Activated naive CD4-positive, alpha-beta T cell treated with anti-CD3 and anti-CD28 coated beads for 36 hours (primary cell): ENCODE data around the gene VAV3. TPM values are rescaled to one million over a fixed set of nuclear protein-coding genes. Genes with fewer than 3 reads are reported as not detected.
"Not testable (repeated sequence)": the region's sequence is repeated elsewhere in the genome, so short reads cannot be mapped to it uniquely, and the experiment has no call there.

Source experiments
- CTCF ChIA-PET: fragments of 350-600 bp; sonication (Branson Sonifier 250); formaldehyde crosslinking; loops from one replicate; lab custom pipeline; 2021; ENCODE audit warnings: antibody characterized with exemption; lab: Charles Lee
- DNase-seq: peaks from one replicate; pipeline ENCODE4 v3.0.0-alpha.2; 2020
- H3K27ac Mint-ChIP-seq: one replicate; pipeline ENCODE4 v1.8.0; 2021; ENCODE audit warnings: mild to moderate bottlenecking, mixed read lengths
- H3K27me3 Mint-ChIP-seq: one replicate; pipeline ENCODE4 v1.8.0; 2021; ENCODE audit warnings: low read depth, mixed read lengths
- H3K36me3 Mint-ChIP-seq: one replicate; pipeline ENCODE4 v1.8.0; 2021; ENCODE audit warnings: low read depth, mixed read lengths
- H3K4me1 Mint-ChIP-seq: one replicate; pipeline ENCODE4 v1.8.0; 2021; ENCODE audit warnings: low read depth, mixed read lengths
- H3K4me3 Mint-ChIP-seq: one replicate; pipeline ENCODE4 v1.8.0; 2021; ENCODE audit warnings: mild to moderate bottlenecking, moderate library complexity, mixed read lengths
- H3K9me3 Mint-ChIP-seq: one replicate; pipeline ENCODE4 v1.8.0; 2021; ENCODE audit warnings: mixed read lengths
- intact Hi-C: fragments of 100-400 bp; cut with micrococcal nuclease; formaldehyde crosslinking; loops from one replicate; pipeline ENCODE4 v1.15.1; 2023
- total RNA-seq, 2 experiments: library from RNA; stranded (reverse); gene quantifications; one replicate each; pipeline ENCODE4 v1.2.3, GENCODE V29; 2021

VAV3 gene
- total RNA-seq, 2 experiments from 2014 or later: 1.3 to 2.3 TPM

DNA sequence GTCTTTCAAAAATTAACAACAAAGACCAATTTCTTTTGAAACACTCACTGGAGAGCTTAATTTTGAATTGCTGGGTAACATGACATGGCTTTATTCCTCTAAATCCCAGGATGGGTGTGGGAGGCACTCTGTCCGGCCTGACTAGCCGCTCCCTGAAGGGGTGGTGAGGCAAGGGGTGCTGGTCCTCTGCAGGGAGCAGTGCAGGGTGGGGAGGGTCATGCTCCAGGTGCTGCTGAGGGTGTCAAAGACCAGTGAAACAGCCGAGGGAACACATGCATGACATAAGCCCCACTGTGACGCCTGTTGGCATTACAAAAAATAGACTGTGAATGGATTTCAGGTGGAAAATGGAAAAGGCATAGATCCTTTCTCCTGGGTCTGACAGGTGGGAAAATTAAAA is 223.7 kb downstream of the VAV3 start:
- Mint-ChIP-seq H3K36me3 (peaks cover 4% of the 10 kb centered on the region), H3K9me3 (no peaks in the 10 kb centered on the region), H3K27me3 (no peaks in the 10 kb centered on the region), H3K27ac (no peak overlapping the region), H3K4me1 (no peaks in the 10 kb centered on the region), H3K4me3 (no peak overlapping the region)
- CTCF ChIA-PET: no interaction called here
- intact Hi-C loops: no loop called here
- no peak for DNase-seq

DNA sequence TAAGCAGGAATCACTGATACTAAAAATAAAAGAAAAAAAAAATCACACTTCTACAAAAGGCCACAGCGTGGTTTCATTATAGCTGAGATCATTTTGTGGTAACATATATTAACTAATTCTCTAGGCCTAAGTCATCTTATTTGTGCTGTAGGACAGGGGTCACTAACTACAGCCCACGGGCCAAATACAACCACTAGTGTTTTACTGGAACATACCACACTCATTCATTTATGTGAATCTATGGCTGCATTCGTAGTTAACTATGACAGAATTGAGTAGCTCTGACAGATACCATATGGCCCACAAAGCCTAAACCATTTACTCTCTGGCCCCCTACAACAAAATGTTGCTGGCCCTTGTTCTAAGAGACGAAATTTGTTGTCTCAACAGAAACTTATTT is 224.4 kb downstream of the VAV3 start:
- H3K27ac Mint-ChIP-seq: no peak overlapping the region
- no peaks in the 10 kb centered on the region for H3K27me3 Mint-ChIP-seq
- no peaks in the 10 kb centered on the region for H3K9me3 Mint-ChIP-seq
- no peak for DNase-seq
- CTCF ChIA-PET: no interaction called here
- H3K4me3 Mint-ChIP-seq: no peak overlapping the region
- peaks cover 4% of the 10 kb centered on the region for H3K36me3 Mint-ChIP-seq
- H3K4me1 Mint-ChIP-seq: no peaks in the 10 kb centered on the region
- intact Hi-C loops: no loop called here

DNA sequence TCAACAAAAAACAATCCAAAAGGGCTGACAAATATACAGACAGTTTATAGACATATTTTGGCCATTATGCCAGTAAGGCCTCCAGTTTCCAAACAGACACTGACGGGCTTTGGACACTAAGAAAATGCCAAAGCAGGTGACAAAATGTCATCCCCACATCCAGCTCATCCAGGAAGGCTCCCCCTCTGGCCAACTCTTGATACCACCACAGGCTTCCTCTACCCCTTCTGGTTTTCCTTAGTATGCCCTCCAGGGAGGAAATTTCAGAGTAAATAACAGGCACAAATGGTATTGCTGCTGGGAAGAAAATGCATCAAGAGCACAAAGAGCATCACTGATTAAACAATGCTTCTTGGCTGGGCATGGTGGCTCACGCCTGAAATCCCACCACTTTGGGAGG is 225.3 kb downstream of the VAV3 start:
- Mint-ChIP-seq H3K27me3 (no peaks in the 10 kb centered on the region), H3K36me3 (peaks cover 7% of the 10 kb centered on the region)
- intact Hi-C loops: no loop called here

DNA sequence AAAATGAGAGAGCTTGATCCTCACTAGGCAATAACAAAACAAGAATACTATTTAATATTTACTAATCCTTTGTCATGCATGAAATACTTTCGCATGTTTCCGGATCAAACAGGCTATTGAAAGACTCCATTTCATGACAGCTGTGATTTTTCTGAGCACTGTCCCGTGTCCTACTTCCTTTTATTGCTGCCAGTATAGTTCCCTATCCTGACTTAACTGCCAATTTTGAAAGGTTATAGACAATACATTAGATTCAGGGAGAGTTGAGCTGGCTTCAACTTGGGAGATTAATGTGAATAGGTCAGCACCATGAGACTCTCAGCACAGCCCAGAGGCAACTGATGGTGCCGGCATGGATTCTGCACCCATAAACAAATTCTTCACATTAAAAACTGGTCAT is 225.8 kb downstream of the VAV3 start:
- no peaks in the 10 kb centered on the region for H3K27me3 Mint-ChIP-seq
- CTCF ChIA-PET: no interaction called here
- H3K4me3 Mint-ChIP-seq: no peak overlapping the region
- peaks cover 5% of the 10 kb centered on the region for H3K9me3 Mint-ChIP-seq
- no peaks in the 10 kb centered on the region for H3K4me1 Mint-ChIP-seq
- H3K27ac Mint-ChIP-seq: no peak overlapping the region
- intact Hi-C loops: no loop called here
- no peak for DNase-seq
- H3K36me3 Mint-ChIP-seq: peaks cover 9% of the 10 kb centered on the region

More for the DNA sequence above, 225.3 kb downstream of the VAV3 start:
- Mint-ChIP-seq H3K9me3 (peaks cover 2% of the 10 kb centered on the region), H3K27ac (no peak overlapping the region), H3K4me3 (no peak overlapping the region), H3K4me1 (no peaks in the 10 kb centered on the region)
- CTCF ChIA-PET: no interaction called here
- DNase-seq: no peak

DNA sequence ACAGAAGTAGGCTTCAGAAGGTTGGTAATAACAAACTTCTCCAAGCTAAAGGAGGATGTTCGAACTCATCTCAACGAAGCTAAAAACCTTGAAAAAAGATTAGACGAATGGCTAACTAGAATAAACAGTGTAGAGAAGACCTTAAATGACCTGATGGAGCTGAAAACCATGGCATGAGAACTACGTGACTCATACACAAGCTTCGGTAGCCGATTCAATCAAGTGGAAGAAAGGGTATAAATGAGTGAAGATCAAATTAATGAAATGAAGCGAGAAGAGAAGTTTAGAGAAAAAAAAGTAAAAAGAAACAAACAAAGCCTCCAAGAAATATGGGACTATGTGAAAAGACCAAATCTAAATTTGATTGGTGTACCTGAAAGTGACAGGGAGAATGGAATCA is 231.6 kb downstream of the VAV3 start:
- CTCF ChIA-PET: interaction anchor here (0.7 kb wide), 2 partner anchors 337 to 911 kb away, joined by 3 read pairs; no protein-coding TSS in a partner anchor
- H3K9me3 Mint-ChIP-seq, DNase-seq, H3K27ac Mint-ChIP-seq, H3K4me3 Mint-ChIP-seq, H3K4me1 Mint-ChIP-seq, intact Hi-C loops, H3K27me3 Mint-ChIP-seq, H3K36me3 Mint-ChIP-seq: not testable (repeated sequence)

DNA sequence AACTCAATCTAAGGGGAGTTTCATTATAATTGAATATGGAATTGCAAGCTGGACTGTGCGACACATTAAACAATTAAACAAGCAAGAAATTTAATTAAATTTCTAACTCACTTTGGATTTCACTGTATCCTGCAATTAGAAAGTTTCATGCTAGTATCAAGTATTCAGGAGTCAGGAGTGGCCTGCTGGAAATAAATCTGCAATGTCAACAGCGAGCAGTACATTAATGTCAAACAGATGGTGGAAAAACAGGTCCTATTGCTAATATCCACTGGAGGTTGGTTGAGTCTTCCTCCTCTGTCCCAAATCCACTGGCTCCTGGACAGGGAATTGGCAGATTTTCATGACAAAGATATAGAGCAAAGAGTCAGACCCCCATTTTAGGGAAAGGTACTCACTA is 237.1 kb downstream of the VAV3 start:
- no peaks in the 10 kb centered on the region for H3K4me1 Mint-ChIP-seq
- H3K36me3 Mint-ChIP-seq: no peaks in the 10 kb centered on the region
- no peaks in the 10 kb centered on the region for H3K27me3 Mint-ChIP-seq
- H3K9me3 Mint-ChIP-seq: no peaks in the 10 kb centered on the region
- no peak for DNase-seq
- no peak overlapping the region for H3K4me3 Mint-ChIP-seq
- intact Hi-C loops: no loop called here
- CTCF ChIA-PET: no interaction called here
- H3K27ac Mint-ChIP-seq: no peak overlapping the region

DNA sequence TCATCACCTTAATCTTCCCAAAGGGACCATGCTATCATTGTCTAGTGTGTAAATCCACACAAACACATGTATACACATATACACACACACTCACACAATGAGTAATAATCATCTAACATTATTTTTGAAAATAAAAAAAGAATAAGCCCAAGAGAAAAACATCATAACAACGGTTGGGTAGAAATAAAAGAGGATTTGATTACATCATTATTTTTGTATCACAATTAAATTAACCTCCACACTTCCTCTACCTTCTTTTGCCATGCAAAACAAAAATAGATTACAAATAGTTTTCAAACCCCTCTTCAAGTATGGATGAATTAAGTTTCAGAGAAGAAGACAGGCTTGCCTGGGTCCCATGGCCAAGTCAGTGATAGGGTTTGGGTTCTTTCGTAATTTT is 238.1 kb downstream of the VAV3 start:
- H3K27me3 Mint-ChIP-seq: no peaks in the 10 kb centered on the region
- no peaks in the 10 kb centered on the region for H3K4me1 Mint-ChIP-seq
- H3K36me3 Mint-ChIP-seq: no peaks in the 10 kb centered on the region
- no peak overlapping the region for H3K27ac Mint-ChIP-seq
- CTCF ChIA-PET: interaction anchor here (1.0 kb wide), 1 partner anchor 35 kb away, joined by 3 read pairs; no protein-coding TSS in a partner anchor
- intact Hi-C loops: no loop called here
- no peak for DNase-seq
- H3K9me3 Mint-ChIP-seq: no peaks in the 10 kb centered on the region
- no peak overlapping the region for H3K4me3 Mint-ChIP-seq

DNA sequence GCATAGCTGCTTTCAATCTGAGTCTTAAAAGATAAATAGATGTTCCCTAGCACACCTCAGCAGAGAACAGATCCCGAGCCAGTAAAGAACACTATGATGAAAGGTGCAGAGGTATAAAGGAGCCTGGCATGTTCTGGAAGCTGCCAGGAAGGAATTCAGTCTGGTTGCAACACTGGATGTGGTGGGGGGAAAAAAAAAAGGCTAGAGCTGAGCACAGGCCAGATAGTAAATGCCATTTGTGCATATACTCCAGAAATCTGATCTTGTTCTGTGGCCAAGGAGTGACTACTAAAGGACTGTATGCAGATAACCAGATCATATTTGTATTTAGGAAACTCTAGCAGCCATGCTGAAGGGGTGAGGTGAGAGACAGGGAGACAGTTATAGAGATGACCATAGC is 240.3 kb downstream of the VAV3 start:
- CTCF ChIA-PET: no interaction called here

DNA sequence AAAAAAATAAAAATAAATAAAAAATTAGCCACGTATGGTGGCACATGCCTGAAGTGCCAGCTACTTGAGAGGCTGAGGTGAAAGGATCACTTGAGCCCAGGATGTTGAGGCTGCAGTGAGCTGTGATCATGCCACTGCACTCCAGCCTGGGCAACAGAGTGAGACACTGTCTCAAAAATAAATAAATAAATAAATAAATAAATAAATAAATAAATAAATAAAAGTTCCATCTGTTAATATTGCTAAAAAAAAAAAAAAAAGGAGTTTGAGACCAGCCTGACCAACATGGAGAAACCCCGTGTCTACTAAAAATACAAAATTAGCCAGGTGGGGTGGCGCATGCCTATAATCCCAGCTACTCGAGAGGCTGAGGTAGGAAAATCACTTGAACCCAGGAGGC is 244.8 kb downstream of the VAV3 start:
- H3K27ac Mint-ChIP-seq, H3K27me3 Mint-ChIP-seq, H3K9me3 Mint-ChIP-seq, H3K36me3 Mint-ChIP-seq, CTCF ChIA-PET, intact Hi-C loops, H3K4me3 Mint-ChIP-seq, H3K4me1 Mint-ChIP-seq, DNase-seq: not testable (repeated sequence)

More for the DNA sequence above, 240.3 kb downstream of the VAV3 start:
- no peaks in the 10 kb centered on the region for H3K9me3 Mint-ChIP-seq
- intact Hi-C loops: no loop called here
- no peak overlapping the region for H3K27ac Mint-ChIP-seq
- H3K36me3 Mint-ChIP-seq: peaks cover 2% of the 10 kb centered on the region
- H3K4me1 Mint-ChIP-seq: no peaks in the 10 kb centered on the region
- H3K27me3 Mint-ChIP-seq: no peaks in the 10 kb centered on the region
- no peak overlapping the region for H3K4me3 Mint-ChIP-seq
- DNase-seq: no peak

DNA sequence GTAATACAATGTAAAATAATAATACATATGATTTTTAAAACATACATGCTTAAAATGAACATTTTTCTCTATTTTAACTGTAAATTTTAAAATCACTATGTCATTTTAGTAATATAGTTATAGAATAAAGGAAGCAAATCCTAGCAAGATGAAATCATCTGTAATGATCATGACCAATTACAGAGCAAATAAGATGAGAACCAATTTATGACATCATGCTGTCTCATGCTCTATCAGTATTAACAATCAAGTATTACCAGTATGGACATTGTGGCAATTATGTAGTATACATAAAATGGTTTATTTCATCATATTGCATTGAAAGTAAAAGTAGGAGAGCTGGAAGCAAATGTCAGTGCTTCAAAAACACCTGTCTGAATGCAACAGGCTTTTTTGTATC is 255.0 kb downstream of the VAV3 start:
- DNase-seq: no peak
- intact Hi-C loops: no loop called here
- CTCF ChIA-PET: no interaction called here

DNA sequence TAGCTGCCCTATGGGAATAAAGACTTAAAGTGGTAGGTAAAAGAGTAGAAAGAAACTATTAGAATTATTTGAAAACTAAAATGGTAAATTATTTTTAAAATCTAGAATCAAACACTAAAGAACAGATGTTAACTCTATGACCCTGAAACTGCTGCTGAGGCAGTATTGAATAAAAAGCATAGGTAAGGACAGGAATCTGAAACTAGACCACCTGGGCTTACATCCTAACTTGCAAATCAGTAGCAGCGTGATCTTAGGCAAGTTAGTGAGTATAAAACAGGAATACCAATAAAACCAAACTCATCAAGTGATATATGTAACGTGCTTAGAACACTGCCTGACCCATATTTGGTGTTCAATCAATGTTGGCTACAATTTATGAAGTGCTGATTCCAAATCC is 257.9 kb downstream of the VAV3 start:
- intact Hi-C loops: no loop called here
- no peak for DNase-seq
- no peak overlapping the region for H3K4me3 Mint-ChIP-seq

More for the DNA sequence above, 255.0 kb downstream of the VAV3 start:
- no peak overlapping the region for H3K4me3 Mint-ChIP-seq
- H3K9me3 Mint-ChIP-seq: no peaks in the 10 kb centered on the region
- no peak overlapping the region for H3K27ac Mint-ChIP-seq
- H3K36me3 Mint-ChIP-seq: no peaks in the 10 kb centered on the region
- no peaks in the 10 kb centered on the region for H3K4me1 Mint-ChIP-seq
- H3K27me3 Mint-ChIP-seq: no peaks in the 10 kb centered on the region

DNA sequence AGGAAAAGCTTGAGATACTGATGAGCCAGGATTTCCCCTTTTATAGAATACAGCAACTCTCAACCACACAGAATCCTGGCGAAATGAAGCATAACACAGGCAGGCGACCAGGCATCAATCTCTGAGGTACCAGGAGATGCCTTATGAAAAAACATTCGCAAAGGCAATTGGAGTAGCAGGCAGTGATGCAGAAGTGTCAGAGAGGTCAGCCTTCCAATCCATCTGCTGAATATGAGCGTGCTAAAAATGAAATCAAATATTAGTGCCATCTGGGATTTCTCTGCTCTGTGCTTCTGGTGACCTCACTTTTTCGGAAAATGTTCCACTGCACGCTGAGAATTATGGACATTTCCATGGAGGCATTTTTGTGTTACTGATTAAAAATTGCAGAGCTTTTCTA is 258.8 kb downstream of the VAV3 start:
- intact Hi-C loops: no loop called here
- Mint-ChIP-seq H3K36me3 (peaks cover 3% of the 10 kb centered on the region), H3K27me3 (no peaks in the 10 kb centered on the region), H3K27ac (no peak overlapping the region), H3K4me3 (no peak overlapping the region), H3K9me3 (no peaks in the 10 kb centered on the region), H3K4me1 (no peaks in the 10 kb centered on the region)
- DNase-seq: no peak
- CTCF ChIA-PET: no interaction called here

More for the DNA sequence above, 257.9 kb downstream of the VAV3 start:
- CTCF ChIA-PET: no interaction called here
- peaks cover 3% of the 10 kb centered on the region for H3K36me3 Mint-ChIP-seq
- no peaks in the 10 kb centered on the region for H3K4me1 Mint-ChIP-seq
- H3K27ac Mint-ChIP-seq: no peak overlapping the region
- H3K27me3 Mint-ChIP-seq: no peaks in the 10 kb centered on the region
- H3K9me3 Mint-ChIP-seq: no peaks in the 10 kb centered on the region

DNA sequence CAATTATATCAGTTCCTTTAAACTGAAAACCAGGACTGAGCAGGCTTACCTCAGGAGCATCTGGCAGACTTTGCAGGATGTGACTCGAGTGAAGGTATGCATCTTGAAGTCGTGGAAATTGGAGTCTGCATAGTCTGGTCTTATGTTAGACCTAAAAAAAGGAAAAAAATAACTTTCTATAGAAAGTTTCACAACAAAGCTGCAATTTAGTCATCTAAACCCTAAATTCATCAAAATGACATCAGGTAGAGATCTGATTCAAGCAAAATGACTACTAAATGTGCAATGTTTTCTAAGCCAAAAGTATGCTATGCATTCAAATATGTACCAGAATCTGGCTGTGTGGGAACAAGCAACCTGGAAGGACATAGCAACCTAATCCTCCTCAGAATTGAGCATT is 260.1 kb downstream of the VAV3 start:
- H3K4me1 Mint-ChIP-seq: no peaks in the 10 kb centered on the region
- no peak for DNase-seq
- intact Hi-C loops: no loop called here
- H3K36me3 Mint-ChIP-seq: peaks cover 3% of the 10 kb centered on the region
- H3K9me3 Mint-ChIP-seq: no peaks in the 10 kb centered on the region
- CTCF ChIA-PET: no interaction called here
- H3K27ac Mint-ChIP-seq: no peak overlapping the region
- no peak overlapping the region for H3K4me3 Mint-ChIP-seq
- no peaks in the 10 kb centered on the region for H3K27me3 Mint-ChIP-seq
